HG03342 (cell line): ENCODE measurements around the gene TGM3.

Experiments used
- ATAC-seq: cut with Tn5 transposase; IDR thresholded peaks from one replicate; pipeline ENCODE4 v1.9.1; 2021; ENCODE audit warnings: mild to moderate bottlenecking, moderate library complexity; ENCODE audit not compliant: unreplicated experiment

The TGM3 gene

GRCh38 chr20:2283706-2284423, 11.9 kb upstream of the TGM3 start:
- no peak for ATAC-seq

GRCh38 chr20:2285193-2285592, 10.6 kb upstream of the TGM3 start:
- ATAC-seq, result no peak

GRCh38 chr20:2285613-2286012, 10.2 kb upstream of the TGM3 start:
- no peak for ATAC-seq

- no peak for ATAC-seq
These were observed 8.3 kb upstream of the TGM3 start for GRCh38 chr20:2287504-2287903.

GRCh38 chr20:2289475-2289874, 6.3 kb upstream of the TGM3 start:
- no peak for ATAC-seq

- no peak for ATAC-seq
These were observed 5.3 kb upstream of the TGM3 start for GRCh38 chr20:2290486-2290885.

- no peak for ATAC-seq
These were observed 3.2 kb upstream of the TGM3 start for GRCh38 chr20:2292416-2293110.

GRCh38 chr20:2293486-2293885, 2.3 kb upstream of the TGM3 start:
- no peak for ATAC-seq

GRCh38 chr20:2293971-2294370, 1.8 kb upstream of the TGM3 start:
- no peak for ATAC-seq

GRCh38 chr20:2295286-2295685, 515 bp upstream of the TGM3 start:
- no peak for ATAC-seq

GRCh38 chr20:2296524-2297356, 939 bp downstream of the TGM3 start:
- no peak for ATAC-seq

- no peak for ATAC-seq
These were observed 1.5 kb downstream of the TGM3 start for GRCh38 chr20:2297357-2297728.

GRCh38 chr20:2298116-2298515, 2.3 kb downstream of the TGM3 start:
- no peak for ATAC-seq

- ATAC-seq, result no peak
These were observed 2.9 kb downstream of the TGM3 start for GRCh38 chr20:2298701-2299100.

- no peak for ATAC-seq
These were observed 3.5 kb downstream of the TGM3 start for GRCh38 chr20:2299301-2299700.

- ATAC-seq, result no peak
These were observed 4.2 kb downstream of the TGM3 start for GRCh38 chr20:2300002-2300401.

GRCh38 chr20:2300420-2300819, 4.6 kb downstream of the TGM3 start:
- ATAC-seq, result no peak

- peak; percentile 93 for ATAC-seq
These were observed 5.4 kb downstream of the TGM3 start for GRCh38 chr20:2301164-2301622.

GRCh38 chr20:2302384-2303060, 6.7 kb downstream of the TGM3 start:
- no peak for ATAC-seq

- no peak for ATAC-seq
These were observed 7.9 kb downstream of the TGM3 start for GRCh38 chr20:2303673-2304072.

- ATAC-seq, result no peak
These were observed 8.4 kb downstream of the TGM3 start for GRCh38 chr20:2304180-2304579.
